Fibroblast of villous mesenchyme (primary cell): ENCODE measurements around the gene ASTL. TPM values are rescaled to one million over a fixed set of nuclear protein-coding genes. Genes with fewer than 3 reads are reported as not detected.

Source experiments
- DNase-seq: peaks from one replicate; pipeline ENCODE4 v3.0.0-alpha.2; 2010; ENCODE audit warnings: low read depth
- H3K4me3 ChIP-seq: 2 replicates; pipeline ENCODE4 v1.5.1; 2011; ENCODE audit warnings: low read depth, mild to moderate bottlenecking, low read length
- total RNA-seq: library from RNA; depleted of rRNA; stranded (reverse); fragments of >200 nt; gene quantifications from 2 replicates; pipeline ENCODE4 v1.2.3, GENCODE V29; 2012
- TF ChIP-seq, protein P1 (sequence below): IDR thresholded peaks from 2 replicates; pipeline ENCODE4 v1.5.1; 2012; ENCODE audit warnings: low read depth, mild to moderate bottlenecking, low read length; ENCODE audit not compliant: insufficient read depth

Gene ASTL
- total RNA-seq, 1 donor, result not detected

DNA sequence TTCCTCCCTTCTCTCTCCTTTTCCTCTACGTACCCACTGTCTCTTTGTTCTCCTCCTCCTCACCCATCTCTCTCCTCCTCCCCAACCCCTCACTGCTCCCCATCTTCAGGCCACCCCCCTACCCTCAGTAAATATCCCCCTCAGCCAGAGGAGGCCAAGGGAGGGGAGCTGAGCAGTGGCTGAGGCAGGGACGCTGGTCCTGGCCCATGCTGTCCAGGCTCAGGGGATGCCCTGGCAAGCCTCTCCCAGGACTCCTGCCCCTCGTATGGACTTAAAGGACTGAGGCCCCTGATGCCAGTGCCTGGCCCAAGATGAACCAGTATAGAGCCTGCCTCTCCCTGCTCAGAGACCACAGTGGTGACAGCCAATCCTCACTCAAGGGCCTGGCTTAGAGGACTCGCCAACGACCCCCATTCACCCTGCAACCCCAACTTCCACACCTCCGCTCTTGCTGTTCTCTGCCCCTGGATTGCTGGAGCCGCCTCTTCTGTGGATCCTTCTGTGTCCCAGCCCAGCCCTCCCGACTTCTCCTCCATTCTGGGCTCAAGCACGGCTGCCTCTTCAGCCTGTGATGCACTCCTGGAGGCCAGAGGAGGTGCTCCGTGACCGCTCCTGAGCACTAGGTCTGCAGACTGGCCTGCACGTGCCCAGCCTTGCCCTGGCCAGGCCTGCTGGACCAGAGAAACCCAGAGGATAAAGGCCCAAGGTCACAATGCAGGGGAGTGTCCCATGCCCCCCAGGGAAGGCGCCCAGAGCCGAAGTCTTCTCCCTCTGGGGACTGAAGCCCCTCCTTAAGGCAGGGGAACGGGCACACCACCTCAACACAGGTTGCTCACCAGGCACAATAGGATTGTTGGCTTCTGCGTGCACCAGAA lies 16.4 kb upstream of the ASTL start:
- TF ChIP-seq, protein P1, sequence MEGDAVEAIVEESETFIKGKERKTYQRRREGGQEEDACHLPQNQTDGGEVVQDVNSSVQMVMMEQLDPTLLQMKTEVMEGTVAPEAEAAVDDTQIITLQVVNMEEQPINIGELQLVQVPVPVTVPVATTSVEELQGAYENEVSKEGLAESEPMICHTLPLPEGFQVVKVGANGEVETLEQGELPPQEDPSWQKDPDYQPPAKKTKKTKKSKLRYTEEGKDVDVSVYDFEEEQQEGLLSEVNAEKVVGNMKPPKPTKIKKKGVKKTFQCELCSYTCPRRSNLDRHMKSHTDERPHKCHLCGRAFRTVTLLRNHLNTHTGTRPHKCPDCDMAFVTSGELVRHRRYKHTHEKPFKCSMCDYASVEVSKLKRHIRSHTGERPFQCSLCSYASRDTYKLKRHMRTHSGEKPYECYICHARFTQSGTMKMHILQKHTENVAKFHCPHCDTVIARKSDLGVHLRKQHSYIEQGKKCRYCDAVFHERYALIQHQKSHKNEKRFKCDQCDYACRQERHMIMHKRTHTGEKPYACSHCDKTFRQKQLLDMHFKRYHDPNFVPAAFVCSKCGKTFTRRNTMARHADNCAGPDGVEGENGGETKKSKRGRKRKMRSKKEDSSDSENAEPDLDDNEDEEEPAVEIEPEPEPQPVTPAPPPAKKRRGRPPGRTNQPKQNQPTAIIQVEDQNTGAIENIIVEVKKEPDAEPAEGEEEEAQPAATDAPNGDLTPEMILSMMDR, result no peak
- DNase-seq, result no peak
- H3K4me3 ChIP-seq, result no peak overlapping the region

DNA sequence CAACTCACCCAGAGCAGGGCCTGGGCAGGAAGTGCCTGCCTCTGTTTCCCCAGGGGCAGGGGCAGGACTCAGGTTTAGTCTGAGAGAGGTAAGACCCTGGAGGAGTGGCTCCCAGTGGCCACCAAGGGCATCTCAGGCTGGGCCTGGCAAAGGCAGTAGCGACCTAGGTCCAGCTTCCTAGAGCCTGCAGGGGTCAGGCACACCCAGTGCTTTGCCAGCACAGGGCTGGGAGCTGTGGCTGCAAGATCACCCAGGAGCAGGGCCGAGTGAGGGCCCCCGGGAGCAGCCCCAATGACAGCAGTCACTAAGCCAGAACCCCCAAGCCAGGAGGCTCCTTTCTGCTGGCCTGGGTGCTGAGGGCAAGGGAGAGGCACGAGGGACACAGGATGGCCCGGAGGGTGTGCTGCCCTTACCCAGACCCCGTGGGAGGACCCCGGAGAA lies 15.7 kb upstream of the ASTL start:
- TF ChIP-seq, protein P1, result no peak

DNA sequence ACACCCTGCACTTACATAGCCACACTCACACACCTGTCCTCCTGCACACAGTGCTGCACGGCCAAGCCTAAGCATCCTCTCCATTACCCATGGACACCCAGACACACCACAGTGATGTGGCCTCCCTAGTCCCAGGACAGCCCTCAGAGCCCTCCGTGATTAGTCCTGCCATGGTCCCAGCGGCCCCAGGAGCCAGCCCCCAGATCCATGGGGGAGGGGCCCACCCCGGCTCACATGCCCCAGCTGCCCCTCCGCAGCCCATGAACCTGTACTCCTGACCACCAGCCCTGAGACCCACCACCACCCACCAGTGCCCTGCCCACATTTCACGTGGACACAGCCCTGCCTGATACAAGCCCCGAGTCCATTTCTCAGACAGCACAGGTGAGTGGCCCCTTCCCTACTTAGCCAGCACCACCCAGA lies 15.0 kb upstream of the ASTL start:
- DNase-seq, result no peak
- H3K4me3 ChIP-seq, result no peak overlapping the region
- TF ChIP-seq, protein P1, result no peak

More for the DNA sequence above, 15.7 kb upstream of the ASTL start:
- H3K4me3 ChIP-seq, result no peak overlapping the region
- no peak for DNase-seq

DNA sequence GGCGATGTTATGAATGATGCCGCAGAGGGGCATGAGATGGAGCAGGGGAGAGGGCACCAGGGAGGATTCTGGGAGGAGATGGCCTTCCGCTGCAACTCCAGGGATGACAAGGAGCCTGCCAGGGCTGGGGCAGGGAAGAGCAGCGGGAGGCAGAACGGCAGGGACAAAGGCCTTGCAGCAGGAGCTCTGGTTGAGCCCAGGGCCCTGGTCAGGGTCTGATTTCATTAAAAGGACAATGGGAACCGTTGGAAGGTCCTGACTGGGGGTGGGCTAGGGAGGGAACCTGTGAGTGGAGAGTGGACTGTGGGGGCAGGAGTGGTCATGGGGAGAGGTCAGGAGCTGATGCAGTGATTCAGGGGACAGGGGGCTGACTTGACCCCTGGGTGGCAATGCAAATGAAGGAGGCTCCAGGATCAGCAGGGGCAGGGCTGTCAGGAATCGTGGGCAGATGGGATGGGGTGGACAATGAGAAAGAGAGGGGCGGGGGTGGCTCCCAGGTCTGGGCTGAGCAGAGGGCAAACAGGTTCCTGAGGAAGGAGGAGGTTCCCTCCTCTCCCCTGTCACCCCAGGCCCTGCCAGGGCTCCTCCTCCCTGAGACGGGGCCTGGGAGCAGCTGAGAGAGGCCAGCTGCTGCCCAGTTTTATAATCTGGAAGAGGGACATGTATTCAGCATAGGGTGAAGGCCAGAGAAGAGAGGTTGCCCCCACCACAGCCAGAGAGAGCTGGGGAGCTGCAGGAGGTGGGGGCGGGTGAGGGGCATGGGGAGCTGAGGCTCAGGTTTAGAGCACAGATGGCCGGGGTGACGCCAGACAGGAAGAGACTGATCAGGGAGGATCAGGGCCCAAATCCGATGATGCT lies 14.2 kb upstream of the ASTL start:
- TF ChIP-seq, protein P1, result no peak
- no peak for DNase-seq
- no peak overlapping the region for H3K4me3 ChIP-seq

DNA sequence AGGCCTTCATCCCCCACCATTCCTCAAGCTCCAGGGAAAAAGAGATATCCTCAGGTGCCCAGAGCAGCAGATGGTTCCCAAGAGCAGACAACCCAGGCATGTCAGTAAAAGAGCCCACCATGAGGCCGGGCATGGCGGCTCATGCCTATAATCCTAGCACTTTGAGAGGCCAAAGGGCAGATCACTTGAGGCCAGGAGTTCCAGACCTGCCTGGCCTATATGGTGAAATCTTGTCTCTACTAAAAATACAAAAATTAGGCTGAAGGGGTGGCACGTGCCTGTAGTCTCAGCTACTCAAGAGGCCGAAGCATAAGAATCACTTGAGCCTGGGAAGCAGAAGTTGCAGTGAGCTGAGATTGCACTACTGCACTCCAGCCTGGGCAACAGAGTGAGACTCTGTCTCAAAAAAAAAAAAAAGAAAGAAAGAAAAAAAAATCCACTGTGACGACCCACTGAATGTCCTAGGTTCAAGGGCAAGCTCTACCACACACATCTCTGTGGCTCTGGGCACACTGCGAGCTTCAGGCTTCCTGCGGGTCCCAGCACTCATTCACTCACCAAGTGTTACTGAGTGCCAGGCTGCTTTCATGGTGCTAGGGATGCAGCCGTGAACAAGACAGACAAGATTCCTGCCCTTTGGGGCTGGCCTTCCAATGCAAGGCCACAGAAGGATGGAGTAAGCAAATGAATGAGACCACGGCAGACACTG lies 13.4 kb upstream of the ASTL start:
- DNase-seq, result no peak
- TF ChIP-seq, protein P1, result no peak
- no peak overlapping the region for H3K4me3 ChIP-seq

DNA sequence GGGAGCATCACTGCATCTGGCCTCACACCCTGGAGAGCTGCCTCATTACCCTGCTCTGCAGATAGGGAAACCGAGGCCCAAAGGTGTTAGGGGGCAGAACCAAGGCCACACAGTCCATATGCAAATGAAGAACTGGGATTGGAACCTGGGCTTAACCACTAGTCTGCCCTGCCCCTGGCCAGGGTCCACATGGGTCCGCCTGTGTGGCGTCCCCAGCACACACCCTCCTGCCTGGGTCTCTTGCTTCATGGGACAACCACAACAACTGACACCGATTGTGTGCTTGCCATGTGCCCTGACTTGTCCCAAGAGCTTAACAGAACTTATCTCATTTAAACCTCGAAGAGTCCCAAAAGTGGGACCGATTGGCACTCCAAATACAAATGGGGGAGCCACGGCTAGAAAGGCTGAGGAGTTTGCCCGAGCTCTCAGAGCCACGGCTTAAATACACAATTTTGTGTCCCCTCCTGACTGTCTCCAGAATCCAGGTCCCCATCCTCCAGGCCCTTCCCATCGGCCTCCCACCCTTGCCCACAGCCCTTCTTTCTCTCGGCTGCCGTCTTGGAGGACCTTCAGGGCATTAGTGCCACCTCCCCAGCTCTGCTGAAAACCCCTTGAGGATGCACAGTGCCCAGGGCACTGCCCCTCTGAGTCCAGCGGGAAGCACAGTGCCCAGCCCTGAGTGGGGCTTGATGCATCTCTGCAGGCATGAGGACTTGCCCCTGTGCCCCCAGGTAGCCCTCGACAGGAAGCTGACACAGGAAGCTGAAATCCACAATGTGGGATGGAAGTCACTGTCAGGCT lies 12.7 kb upstream of the ASTL start:
- TF ChIP-seq, protein P1, result no peak
- no peak for DNase-seq
- no peak overlapping the region for H3K4me3 ChIP-seq
